GM19395 (cell line): ENCODE data around the gene NKAIN2.
"Not testable (repeated sequence)": the region's sequence is repeated elsewhere in the genome, so short reads cannot be mapped to it uniquely, and the experiment has no call there.

Source experiments
- ATAC-seq: cut with Tn5 transposase; IDR thresholded peaks from one replicate; pipeline ENCODE4 v1.9.1; 2021; ENCODE audit warnings: mild to moderate bottlenecking, moderate library complexity; ENCODE audit not compliant: unreplicated experiment

NKAIN2 gene

DNA sequence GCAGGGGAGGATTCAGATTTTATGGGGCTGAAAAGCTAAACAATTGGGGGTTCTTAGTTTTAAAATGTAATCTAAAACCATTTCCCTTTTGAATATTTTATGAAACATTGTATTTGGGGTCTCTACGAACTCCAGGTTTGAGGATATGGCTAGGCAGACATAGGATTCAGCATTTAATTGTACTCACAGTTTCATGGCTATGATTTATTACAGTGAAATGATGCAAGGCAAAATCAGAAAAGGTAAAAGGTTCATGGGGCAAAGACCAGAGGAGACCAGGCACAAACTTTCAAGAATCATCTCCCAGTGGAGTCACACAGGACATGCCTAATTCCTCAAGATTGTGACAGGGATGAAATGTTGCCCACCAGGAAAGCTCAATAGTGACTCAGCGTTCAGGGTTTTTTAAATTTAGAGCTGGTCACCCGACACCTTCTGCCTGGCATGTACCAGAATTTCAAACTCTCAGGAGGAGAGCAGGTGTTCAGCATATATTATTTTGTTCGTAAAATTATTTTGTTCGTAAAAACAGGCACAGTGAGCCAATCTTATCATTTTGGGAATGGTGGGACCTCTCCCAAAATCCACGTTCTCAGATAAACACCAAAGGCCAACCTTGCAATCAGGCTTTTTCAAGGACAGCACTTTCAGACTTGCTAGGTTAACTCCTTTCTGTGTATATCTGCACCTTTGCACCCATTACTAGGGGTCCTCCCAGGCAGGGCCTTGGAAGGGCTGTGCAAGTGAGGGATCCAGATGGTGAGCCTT is 270.3 kb downstream of the NKAIN2 start:
- ATAC-seq: no peak

DNA sequence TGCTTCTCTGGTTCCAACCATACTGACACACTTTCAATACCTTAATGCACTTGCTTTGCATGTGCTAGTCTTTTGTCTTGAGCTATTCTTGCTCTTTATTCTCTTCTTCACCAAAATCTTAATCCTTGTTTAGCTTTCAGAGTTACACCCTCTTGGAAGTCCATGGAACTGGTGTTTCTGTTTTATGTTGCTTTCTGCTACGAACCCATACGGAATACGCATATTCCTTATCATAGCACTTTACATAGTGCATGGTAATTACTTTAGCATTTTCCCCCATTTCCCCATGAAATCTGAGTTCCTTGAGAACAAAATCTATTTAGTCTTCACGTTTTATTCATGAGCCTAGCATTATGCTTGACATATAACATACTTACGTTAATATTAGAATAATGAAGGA is 270.9 kb downstream of the NKAIN2 start:
- no peak for ATAC-seq

DNA sequence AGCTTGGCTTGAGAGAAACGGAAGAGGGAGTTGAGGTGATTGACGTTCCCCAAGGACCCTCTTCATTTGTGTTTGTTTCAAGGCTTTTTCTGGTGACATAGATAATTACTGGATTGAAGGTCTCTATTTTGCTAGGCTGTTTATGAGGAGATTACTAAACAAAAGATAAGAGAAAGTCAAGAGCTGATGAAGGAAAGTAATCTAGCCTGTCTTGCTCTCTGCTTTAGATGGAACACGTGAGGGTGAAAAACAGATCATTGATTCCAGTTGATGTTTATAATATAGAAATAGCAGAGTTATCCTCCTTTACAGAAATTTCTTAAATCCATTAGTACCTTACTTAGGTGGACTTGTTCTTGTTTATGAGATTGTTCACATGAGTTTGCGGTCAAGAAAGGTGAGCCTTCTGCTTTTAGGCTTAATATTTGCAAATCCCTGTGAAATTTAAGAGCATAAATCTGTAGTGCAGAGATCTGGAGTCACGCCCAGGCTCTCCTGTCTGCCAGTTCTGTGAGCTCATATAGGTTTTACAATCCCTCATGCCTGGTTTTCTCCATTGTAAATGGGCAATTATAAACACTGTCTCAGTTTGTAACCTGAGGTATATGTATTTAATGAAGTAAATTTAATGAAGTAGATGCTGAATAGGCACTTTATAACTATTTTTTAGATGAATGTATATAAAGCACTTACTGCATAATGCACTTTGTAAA is 272.8 kb downstream of the NKAIN2 start:
- no peak for ATAC-seq

DNA sequence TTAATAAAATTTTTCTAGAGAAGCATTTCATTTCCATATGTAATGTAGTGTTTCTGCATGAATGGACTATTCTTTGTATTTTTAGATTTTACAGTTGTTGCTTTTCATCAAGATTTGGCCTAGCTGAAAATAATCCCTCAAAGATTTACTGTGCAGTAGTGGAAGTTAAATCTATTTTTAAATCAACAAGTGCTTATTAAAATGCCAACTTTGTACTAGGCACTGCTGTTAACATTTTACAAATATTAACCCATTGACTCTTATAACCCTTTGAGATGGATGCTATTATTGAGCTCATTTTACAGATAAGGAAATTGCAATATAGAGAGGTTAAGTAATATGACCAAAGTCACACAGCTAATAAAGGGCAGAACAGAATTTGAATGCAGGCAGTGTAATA is 274.5 kb downstream of the NKAIN2 start:
- ATAC-seq: no peak

DNA sequence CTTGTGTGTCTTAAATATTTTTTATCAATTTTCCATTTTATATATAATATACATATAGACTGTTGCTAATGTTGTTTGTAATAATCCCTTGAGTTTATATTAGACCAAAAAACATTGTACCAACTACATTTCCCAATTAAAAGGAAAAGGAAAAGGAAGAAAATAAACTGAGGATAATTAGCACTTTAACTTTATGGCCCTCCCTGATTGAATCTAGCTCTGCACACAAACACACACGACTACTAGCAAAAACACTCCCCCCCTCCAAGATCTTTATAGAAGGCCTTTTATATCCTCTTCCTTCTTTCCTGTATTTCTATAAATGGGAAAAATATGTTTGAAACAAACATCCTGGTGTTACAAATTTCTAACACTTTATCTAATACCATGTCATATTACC is 276.8 kb downstream of the NKAIN2 start:
- ATAC-seq: no peak

DNA sequence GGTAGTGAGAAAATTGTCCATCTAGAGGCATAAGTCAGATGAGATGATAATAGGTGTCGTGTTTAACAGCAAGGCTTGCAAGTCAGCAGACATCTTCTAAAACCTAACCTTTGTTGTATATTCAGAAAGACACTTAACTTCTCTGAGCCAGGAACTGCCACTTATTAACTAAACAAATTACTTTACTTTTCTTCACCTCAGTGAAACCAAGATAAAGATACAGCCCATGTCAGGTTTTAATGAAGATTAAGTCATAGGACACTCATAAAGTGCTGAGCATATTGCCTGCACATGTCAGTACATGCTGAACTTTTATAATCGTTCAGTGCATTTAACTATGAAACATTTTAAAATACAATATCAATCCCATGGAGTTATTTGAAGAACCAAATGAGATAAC is 286.8 kb downstream of the NKAIN2 start:
- no peak for ATAC-seq

DNA sequence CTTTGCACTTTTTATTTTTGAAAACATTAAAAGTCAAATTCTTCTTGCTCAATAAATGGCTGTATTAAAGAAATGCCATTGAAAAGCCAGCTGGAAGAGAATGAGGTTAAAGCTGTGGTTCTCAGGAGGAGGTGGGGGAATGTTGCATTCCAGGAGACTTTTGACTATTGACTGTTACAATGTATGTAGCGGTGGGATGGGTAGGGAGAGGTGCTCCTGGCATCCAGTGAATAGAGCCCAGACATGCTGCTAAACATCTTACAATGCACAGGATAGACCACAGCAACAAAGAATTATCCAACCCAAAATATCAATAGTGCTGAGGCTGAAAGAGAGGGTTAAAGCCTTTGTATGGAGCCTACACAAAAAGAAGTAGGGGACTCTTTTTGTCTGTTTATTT is 295.9 kb downstream of the NKAIN2 start:
- ATAC-seq: no peak

DNA sequence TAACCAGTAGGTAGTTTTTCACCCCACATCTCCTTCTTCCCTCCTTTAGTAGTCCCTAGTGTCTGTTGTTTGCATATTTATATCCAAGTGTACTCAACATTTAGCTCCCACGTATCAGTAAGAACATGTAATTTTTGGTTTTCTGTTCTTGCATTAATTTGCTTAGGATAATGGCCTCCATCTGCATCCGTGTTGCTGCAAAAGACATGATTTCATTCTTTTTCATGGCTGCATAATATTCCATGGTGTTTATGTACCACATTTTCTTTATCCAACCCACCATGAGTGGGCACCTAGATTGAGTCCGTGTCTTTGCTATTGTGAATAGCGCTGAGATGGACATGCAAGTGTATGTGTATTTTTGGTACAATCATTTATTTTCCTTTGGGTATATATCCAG is 306.8 kb downstream of the NKAIN2 start:
- ATAC-seq: no peak

DNA sequence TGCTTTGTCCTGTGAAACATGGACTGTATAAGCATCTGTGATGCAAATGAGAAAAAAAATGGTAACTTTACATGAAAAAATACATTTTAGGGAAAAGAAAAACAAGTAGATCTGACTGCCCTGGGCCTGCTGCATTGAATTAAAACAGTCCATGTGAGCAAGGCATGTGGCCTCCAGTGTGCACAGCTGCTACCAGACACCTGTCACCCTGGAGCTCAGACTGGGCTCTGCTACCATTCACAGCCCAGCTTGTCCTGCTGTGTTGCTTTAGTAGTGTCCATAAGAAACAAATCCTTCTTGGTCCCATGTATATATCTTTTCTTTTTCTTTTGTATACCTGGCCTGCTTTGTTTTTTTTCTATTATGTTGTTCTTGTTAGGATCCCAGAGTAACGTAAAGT is 315.9 kb downstream of the NKAIN2 start:
- no peak for ATAC-seq

DNA sequence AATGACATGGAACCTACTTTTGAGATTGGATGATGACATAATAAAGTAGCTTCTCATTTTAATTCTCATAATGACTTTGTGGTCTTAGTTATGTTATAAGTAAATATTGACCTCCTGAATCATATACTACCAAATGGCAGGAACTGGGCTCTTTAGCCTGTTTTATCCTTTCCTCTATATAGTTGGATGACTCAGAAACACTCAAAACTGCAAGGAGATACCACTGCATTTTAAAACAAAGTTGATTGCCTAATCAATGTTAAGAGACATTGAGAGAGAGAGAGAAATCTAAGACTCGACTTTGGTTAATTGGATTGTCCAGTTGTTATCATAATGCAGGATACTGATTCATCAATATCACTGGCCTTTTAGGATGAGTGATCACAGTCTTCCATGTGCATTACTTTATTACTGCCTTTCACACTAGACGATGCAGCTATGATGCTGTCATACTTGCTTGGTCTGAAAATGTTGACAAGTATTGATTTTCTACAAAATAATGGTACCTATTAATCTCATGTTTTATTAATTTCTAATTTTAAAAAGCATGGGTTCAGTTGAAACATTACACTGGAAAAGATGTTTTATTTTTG is 320.0 kb downstream of the NKAIN2 start:
- no peak for ATAC-seq

DNA sequence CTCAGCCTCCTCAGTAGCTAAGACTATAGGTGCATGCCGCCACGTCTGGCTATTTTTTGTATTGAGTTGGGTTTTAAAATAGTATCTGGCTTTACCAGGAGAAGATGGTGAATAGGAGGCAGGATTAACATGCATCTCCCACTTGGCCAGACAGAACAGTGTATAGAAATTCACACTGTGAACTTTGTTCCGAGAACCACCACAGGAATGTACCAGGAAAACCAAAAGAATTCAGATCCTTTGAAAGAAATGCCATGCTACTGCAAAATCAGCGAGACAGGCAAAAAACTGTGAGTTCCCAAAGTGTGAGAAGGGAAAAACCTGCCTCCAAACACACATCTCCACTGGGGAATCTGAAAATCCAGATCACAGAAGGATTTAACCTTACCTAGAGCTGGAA is 327.6 kb downstream of the NKAIN2 start:
- no peak for ATAC-seq

DNA sequence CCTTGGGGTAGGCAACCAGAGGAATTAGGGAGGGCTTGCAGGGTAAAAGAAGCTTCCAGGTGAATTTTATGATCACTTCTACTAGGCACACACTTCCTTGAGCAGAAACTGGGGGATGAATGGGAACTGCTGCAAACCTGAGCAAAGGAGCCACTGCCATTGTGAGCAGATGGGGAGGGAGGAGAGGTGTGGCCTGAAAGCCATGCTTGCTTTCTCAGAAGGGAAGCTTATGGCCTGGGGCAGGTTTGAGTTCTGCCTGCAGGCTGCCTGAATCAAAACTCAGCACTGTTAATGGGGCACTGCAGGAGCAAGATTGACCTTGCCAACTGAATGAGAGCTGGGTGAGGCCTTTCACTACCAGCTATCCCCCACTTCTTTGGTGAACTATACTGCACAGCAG is 328.1 kb downstream of the NKAIN2 start:
- ATAC-seq: no peak

DNA sequence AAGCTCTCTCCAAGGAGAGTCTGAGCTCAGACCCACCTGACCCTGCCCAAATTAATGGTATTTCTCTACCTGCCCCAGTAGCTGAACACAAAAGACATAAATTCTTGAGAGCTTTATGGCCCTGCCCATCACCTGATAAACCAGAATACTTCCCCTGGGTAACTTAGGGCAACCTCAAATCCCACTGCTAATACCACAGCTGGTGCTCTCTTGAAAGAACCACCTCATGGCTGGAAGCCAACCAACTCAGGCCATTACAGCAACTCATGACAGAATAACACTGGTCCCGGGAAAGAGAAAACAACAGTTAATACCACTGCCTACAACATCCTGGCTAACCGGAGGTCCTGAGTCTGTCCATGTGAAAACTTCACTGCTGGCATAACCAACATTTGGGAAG is 328.6 kb downstream of the NKAIN2 start:
- no peak for ATAC-seq

DNA sequence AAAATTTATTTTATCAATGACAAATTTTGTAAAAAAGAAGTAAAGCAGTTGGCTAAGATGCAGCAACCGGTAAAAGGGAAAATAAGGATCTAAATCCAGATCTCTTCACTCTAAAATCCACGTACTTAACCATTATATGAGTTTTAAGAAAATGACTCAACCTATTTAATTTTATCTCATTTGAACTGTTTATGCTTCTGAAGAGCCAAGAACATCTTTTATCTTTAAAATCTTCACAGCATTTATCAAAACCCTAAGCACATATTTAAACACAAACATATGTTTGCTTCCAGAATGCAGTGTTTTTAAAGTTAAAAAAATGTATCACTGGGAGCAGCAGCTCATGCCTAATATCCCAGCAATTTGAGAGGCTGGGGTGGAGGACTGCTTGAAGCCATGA is 339.2 kb downstream of the NKAIN2 start:
- ATAC-seq: no peak

DNA sequence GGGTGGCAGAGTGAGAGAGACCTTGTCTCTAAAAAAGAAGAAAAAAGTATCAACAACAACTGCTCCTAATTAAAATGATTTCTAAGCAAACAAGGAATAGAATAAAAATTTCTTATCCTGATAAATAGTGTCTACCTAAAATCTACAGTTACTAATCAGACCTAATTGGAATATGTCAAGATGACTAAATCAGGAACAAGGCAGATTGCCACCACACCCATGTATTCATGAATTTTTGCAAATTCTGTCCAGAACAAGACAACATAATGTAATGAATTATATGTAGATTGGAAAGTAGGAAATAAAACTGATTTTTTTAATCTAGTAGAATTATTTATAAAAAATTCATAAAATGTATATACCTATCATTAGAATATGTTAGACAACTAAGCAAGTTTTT is 339.8 kb downstream of the NKAIN2 start:
- no peak for ATAC-seq

DNA sequence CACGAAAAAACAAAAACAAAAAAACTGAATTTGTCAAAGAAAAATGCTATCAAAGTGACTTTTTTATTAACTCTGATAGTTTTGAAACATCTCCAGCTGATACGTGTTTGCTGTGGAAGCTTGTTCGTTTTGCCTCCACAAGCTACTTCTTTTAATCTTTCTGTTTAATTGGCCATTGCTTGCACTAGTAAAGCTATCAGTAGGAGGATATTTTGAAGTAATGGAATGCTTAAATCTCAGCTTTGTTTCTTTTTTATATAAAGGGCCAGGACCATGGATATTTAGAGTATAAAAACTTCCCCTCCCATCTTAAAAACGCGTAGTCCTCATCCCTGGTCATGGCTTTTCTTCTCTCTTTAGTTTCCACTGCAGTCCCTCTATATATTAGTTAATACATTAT is 344.0 kb downstream of the NKAIN2 start:
- ATAC-seq: no peak

DNA sequence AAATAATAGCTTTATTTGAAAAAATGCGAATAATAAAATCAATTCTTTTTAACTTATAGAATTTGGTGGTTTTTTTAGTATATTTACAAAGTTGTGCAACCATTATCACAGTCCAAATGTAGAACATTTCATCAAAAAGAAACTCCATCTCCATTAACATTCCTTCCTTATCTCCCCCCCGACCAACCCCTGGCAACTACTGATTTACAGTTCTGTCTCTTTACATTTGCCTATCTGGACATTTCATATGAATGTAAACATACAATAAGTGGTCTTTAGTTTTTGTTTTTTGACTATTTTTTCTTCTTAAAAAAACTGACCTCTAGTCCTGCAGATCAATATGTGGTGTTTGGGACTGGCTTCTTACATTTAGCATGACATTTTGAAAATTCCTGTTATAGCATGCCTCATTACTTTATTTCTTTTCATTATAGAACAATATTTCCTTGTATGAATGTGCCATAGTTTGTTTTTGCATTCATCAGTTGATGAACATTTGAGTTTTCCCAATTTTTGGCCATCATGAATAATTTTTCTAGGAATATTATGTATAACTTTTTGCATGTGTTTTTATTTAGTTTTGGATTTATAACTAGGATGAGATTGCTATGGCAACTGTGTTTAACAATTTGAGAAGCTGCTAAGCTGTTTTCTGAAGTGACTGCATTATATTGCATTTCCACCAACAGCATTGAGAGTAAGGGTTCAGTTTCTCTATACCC is 344.7 kb downstream of the NKAIN2 start:
- no peak for ATAC-seq

DNA sequence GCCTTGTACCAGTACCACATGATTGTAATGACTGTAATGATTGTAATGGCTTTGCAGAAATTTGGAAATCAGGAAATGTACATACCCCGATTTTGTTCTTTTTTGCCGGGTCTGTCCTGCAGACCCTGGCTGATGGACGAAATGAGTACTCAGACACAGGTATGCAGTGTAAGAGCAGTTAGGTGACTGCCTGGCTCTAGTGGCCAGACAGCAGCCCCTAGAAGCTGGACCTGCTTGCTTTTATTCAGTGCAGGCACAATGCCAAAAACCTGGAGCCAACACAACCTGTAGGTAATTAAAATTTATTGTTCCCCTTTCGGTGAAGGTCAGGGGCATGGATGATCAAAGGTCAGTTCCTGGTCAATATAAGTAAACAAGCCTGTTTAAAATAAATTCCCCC is 346.0 kb downstream of the NKAIN2 start:
- no peak for ATAC-seq

DNA sequence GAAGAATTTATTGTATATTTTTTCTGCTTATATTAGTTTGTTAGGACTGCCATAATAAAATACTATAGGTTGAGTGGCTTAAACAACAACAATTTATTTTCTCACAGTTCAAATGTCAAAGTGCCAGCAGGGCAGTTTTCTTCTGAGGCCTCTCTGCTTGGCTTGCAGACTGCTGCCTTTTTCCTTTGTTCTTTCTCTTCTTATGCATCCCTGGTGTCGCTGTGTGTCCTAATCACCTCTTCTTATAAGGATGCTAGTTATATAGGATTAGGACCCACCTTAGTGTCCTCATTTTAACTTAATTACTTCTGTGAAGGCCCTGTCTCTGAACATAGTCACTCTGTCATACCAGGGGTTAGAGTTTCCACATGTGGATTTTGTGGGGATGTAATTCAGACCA is 354.4 kb downstream of the NKAIN2 start:
- no peak for ATAC-seq

DNA sequence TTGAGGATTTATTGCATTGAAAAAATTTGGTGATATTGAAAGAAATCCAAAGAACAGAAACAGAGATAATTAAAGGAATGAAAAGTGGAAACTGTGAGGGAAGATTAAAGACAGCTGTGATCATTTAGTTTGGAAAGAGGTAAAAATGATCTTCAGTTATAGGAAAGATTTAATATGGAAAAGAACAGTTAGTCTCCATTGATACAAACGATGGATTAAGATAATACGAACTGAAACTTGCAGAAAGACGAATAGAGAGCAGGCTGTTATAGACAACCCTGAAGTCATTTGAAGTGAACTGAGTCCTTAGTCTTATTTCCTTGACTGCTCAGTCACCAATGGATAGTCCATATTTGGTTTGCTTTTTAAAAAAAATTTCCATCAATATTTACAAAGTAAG is 360.0 kb downstream of the NKAIN2 start:
- ATAC-seq: no peak

DNA sequence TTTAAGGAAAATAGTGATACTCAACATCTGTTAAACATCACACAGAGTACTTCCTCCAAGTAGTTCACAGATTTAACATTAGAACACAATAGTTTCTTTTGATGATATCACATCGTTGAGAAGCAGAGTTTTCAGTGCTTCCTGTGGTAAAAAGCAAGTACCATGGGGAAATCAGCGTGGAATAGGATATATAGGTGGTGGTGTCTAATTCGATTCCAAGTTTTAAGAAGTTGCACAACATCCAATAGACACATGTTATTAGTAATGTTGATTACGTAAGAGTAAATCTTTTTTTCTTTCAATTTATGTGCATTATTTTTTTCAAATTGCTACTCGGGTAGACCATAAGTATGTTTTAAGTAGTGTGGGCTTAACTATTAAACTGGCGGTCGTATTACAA is 360.7 kb downstream of the NKAIN2 start:
- ATAC-seq: no peak

DNA sequence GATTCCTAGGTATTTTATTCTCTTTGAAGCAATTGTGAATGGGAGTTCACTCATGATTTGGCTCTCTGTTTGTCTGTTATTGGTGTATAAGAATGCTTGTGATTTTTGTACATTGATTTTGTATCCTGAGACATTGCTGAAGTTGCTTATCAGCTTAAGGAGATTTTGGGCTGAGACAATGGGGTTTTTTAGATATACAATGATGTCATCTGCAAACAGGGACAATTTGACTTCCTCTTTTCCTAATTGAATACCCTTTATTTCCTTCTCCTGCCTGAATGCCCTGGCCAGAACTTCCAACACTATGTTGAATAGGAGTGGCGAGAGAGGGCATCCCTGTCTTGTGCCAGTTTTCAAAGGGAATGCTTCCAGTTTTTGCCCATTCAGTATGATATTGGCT is 363.6 kb downstream of the NKAIN2 start:
- ATAC-seq: not testable (repeated sequence)
